AG09309 (cell line): ENCODE measurements around the gene SLC39A11.

Experiments used
- DNase-seq: peaks from one replicate; pipeline ENCODE4 v3.0.0-alpha.2; 2010; ENCODE audit warnings: low read depth
- H3K4me3 ChIP-seq: 2 replicates; pipeline ENCODE4 v1.5.1; 2011; ENCODE audit warnings: mild to moderate bottlenecking, low read depth, low read length, moderate library complexity; ENCODE audit not compliant: control insufficient read depth
- TF ChIP-seq, protein P1 (sequence below): IDR thresholded peaks from 2 replicates; pipeline ENCODE4 v1.5.1; 2011; ENCODE audit warnings: mild to moderate bottlenecking, low read depth, low read length, inconsistent platforms; ENCODE audit not compliant: insufficient read depth, control insufficient read depth; ENCODE audit errors: missing control alignments

Gene SLC39A11

DNA sequence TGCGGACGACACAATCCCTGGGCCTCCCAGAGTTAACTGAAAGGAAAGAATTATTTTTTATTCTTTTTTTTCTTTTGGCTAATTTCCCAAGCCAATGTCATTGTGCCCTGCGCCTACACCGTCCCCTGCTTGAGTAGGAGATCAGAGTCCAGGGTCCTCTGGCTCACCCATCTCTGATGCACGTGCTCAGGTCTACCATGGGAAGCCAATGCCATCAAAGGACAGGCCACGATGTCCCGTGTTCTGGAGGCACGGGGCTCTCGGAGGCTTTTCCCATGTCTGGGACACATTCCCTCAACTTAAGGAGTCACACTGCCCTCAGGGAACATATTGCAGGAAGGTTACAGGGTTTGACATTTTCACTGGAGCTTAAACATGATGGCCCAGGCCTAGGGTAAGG is 123.7 kb downstream of the SLC39A11 start:
- TF ChIP-seq, protein P1, sequence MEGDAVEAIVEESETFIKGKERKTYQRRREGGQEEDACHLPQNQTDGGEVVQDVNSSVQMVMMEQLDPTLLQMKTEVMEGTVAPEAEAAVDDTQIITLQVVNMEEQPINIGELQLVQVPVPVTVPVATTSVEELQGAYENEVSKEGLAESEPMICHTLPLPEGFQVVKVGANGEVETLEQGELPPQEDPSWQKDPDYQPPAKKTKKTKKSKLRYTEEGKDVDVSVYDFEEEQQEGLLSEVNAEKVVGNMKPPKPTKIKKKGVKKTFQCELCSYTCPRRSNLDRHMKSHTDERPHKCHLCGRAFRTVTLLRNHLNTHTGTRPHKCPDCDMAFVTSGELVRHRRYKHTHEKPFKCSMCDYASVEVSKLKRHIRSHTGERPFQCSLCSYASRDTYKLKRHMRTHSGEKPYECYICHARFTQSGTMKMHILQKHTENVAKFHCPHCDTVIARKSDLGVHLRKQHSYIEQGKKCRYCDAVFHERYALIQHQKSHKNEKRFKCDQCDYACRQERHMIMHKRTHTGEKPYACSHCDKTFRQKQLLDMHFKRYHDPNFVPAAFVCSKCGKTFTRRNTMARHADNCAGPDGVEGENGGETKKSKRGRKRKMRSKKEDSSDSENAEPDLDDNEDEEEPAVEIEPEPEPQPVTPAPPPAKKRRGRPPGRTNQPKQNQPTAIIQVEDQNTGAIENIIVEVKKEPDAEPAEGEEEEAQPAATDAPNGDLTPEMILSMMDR, result no peak
- no peak overlapping the region for H3K4me3 ChIP-seq
- DNase-seq, result no peak

DNA sequence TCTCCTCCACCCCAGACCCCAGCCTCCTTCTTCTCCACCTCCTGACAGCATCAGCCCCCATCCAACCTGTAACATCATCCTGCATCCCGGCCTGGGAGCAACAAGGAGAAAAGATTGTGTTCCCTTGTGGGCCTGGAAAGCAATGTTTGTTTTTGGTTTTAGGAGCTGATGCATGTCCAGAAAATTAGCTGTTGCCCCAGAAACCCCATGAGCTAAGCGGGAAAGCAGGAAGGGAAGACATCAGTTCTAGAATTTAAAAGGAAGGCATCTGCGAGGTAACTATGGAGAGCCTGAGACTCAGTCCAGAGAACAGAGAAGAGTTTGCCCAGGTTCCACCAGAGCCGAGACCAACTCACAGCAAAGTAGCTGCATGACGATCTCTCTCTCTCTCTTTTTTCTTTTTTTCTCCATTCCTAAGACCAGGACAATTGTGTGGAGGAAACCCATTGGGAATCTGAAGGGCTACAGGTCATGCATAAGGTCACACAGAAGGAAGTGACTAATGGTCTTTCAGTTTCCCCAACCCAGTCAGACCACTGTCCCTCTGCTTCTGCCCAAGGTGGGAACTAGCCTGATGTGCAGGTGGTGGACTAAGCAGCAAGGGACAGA is 124.4 kb downstream of the SLC39A11 start:
- DNase-seq, result no peak
- TF ChIP-seq, protein P1, result no peak
- no peak overlapping the region for H3K4me3 ChIP-seq

DNA sequence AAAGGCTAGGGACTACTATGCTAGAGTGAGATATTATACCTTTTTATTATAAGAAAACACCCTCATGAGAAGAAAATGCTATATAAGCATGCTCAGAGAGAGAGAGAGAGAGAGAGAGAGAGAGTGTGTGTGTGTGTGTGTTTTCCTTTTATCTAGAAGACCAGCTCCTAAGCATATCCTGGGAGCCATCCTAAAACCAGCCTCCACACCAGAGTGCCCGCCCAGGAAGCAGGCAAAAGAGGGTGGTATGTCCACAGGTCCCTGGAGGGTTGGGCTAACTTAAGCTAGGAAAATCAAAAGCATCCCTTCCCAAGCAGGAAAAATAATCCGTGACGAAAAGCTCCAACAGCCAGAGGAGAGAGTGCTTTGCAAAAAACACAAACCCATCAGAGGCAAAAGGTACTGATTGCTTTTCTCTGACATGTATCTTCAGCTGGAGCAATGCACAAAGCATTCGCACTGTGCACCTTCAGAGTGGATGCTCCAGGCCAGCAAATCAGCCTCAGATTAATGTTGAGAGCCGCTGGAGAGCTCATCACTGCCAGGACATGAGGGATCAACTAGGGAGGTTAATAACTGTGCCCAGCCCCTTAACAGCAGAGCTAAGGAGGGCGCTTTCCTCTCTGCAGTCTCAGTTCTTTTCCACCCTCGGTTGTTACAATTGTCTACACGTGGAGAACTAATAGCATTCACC is 125.1 kb downstream of the SLC39A11 start:
- TF ChIP-seq, protein P1, result no peak
- DNase-seq, result no peak
- H3K4me3 ChIP-seq, result no peak overlapping the region

DNA sequence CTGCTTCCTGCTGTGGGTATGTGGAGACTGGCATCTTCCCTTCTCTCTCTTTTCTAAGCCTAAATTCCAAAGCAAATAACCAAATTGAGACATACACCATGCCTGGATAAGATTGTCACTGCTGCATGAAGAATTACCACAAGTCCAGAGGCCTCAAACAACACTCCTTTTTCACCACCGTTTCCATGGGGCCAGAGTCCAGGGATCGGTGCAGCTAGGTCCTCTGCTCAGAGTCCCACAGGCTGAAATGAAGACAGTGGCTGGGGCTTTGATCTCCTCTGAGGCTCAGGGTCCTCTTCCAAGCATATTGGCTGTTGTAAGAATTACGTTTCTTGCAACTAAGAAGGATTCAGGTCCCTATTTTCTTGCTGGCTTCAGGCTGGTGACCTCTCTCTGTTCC is 130.4 kb downstream of the SLC39A11 start:
- no peak for DNase-seq
- TF ChIP-seq, protein P1, result no peak
- no peak overlapping the region for H3K4me3 ChIP-seq

DNA sequence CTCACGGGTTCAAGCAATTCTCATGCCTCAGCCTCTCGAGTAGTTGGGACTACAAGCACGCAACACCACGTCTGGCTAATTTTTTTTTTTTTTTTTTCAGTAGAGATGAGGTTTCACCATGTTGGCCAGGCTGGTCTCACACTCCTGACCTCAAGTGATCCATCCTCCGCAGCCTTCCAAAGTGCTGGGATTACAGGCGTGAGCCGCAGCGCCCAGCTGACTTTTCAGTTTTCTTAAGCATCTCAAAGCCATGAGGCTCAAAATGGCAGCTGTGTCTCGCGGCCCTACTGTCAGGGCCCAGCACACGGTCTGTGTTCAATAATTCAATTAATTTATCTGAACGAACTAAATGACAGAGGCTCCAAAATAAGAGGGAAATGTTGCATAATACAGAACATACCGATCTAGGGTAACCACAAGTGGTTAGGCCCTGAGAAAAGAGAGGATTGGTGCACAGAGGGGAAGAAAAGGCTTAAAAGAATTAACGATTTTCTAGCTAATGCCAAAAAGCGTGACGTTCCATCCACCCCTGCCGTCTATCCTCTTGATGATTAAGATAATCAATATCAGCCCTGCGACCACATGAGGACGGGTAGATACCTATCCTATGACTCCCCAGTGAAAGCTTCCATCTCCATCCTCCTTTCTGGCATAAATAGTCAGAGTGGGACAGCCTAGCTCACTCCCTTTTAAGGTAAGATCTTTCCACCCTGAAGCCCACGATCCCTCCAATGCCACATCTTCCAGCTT is 136.9 kb downstream of the SLC39A11 start:
- TF ChIP-seq, protein P1, result no peak
- DNase-seq, result no peak

DNA sequence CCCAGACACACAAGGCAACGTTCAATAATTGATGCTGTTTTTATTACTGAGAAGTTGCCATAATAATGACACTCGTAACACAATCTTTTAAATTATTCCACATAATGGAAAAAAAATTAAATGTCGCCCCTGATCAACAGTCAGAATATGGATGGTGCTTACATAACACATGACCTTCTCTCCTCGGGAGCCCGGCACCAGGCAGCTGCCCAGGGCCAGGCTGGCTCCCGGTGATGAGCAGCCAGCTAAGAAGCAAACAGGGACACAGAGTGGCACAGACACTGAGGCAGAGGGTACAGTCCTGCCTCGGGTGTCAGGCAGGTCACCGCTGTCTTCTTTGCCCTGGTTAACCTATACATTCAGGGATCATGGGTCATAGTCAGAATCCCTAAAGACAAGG is 137.9 kb downstream of the SLC39A11 start:
- DNase-seq, result no peak
- TF ChIP-seq, protein P1, result no peak
- H3K4me3 ChIP-seq, result no peak overlapping the region

More for the DNA sequence above, 136.9 kb downstream of the SLC39A11 start:
- no peak overlapping the region for H3K4me3 ChIP-seq
